HG02642 (cell line): ENCODE data around the gene CEP104.
"Not testable (repeated sequence)": the region's sequence is repeated elsewhere in the genome, so short reads cannot be mapped to it uniquely, and the experiment has no call there.

Experiments used
- ATAC-seq: cut with Tn5 transposase; IDR thresholded peaks from one replicate; pipeline ENCODE4 v1.9.1; 2021; ENCODE audit warnings: mild to moderate bottlenecking; ENCODE audit not compliant: unreplicated experiment, poor library complexity

CEP104 gene

DNA sequence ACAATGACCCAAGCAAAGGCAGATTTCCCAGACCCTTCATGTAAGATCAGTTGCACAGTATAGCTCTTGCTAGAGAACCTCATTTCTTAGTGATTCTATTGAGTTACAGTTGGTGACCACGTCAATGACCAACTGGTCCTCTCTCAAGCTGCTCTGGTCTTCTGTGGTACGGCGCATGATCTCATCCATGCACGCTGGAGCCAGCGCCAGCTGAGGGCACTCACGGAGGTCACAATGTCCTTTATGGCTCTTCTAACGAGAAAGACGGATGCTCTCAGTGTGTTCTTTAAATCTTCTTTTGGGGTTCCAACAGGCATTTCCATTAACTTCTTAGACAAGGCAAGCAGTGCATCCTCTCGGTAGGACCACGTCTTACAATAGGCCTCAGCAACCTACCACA is 22.3 kb downstream of the CEP104 start:
- no peak for ATAC-seq

DNA sequence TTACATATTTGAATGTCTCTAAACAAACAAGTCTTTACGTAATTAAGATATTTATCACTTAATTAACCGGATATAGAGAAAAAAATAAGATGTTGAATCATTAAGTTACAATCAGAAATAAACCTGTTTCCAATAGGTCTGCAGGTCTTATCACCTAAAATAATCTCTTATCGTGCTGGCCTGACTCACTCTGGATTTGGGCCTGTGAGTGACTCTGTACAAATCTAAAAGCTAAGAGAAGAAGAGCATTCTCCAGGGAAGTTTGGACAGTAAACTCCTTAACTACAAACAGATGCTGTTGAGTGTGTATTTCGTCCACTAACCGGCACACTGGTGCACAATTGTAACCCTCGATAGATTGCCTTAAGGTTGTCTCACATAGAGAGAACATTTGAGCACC is 25.3 kb downstream of the CEP104 start:
- ATAC-seq: no peak

DNA sequence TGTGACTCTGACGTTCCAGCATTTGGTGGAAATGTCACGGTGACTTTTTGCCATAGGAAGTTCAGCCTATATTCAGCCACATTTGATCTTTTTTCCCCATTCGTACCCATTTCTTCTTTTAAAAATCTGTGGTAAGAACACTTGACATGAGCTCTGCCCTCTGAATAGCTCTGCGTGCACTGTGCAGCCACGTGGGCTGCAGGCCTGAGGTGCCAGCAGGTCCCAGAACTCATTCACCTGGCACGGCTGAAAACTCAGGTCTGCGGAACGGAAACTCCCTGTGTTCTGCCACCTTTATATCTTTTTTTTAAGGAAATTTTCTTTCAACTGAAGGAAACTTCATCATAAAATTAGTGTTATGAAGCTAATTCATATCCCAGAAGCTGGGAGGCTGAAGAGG is 28.6 kb downstream of the CEP104 start:
- ATAC-seq: no peak

DNA sequence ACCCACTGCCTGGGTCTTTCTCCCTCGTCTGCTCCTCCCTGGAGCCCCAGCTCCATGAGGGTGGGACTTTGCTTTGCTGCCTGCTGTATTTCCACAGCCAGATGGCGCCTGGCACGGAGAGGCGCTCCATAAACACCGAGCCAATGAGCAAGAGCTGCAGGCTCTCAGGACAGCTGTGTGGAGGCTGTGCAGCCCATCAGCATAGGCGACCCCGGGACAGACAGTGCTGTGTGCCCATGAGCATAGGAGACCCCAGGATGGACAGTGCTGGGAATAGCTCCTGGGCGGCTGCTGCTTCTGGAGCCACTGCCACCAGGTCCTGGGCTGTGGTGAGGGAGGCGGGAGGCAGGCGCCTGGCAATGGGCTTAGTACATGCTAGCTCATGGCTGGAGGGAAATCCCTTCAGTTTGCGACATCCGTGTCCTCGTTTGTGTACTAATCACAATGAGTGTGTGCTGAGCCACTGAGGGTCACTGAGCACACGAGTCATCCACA is 29.2 kb downstream of the CEP104 start:
- ATAC-seq: no peak

DNA sequence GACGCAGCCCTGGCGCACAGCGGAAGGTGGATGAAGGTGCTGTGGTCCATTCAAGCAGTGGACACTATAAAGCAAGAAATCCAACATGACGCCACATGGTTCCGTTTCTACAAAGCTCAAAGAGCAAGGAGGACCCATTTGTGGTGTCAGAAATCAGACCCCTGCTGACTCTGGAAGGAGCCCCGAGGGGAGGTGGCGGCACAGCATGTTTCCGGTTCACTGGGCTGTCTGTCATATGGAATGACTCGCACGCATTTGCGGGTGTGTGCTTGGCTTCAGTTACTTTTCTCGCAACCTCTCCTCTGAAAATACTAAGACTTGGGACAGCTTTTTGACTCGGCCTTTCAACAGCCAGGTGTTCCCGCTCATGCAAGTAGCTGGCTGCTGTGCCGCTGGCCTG is 31.7 kb downstream of the CEP104 start:
- ATAC-seq: no peak

DNA sequence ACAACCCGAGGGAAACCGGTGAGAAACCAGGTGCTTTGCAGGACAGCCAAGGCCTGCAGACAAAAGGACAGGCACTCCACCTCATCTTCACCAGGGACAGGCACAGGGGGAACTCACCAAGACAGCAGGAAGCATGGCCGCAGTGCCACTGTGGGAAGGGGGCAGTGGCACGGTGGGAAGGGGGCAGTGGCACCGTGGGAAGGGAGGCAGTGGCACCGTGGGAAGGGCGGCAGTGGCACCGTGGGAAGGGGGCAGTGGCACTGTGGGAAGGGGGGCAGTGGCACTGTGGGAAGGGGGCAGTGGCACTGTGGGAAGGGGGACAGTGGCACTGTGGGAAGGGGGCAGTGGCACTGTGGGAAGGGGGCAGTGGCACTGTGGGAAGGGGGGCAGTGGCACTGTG is 32.4 kb downstream of the CEP104 start:
- no peak for ATAC-seq

DNA sequence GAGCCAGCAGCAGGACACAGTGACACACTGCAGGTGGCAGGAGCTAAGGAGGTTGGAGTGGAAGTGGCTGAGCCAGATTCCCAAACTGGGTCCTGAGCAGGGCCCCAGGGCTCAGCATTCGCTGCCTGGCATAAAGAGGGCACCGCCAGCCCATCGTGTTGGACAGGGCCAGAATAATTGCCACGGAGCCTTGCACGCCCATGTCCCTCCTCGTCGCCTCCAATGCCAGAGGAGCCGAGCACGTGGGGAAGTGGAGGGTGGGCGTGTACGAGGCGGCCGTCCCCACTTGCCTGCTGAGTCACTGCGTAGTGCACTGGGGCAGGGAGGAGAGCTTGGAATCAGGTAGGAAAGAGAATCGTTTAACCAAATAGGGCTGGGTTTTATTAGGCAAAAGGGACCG is 34.6 kb downstream of the CEP104 start:
- no peak for ATAC-seq

DNA sequence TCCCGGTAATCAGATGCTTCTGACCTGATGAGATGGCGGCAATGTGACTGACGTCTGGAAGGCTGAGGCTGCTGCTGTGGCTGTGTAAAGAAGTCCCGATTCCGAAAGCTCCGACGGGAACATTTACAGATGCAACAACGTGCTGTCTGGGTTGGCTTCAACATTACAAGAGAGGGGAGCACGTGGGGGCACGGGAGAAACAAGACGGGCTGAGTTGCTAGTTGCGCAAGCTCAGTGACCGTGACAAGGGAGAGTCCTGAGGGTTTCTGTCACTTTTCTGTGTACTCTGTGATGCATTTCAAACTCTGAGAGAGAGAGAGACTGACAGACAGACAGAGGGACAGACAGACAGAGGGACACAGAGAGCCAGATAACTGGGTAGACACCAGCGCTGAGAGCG is 35.1 kb downstream of the CEP104 start:
- no peak for ATAC-seq

DNA sequence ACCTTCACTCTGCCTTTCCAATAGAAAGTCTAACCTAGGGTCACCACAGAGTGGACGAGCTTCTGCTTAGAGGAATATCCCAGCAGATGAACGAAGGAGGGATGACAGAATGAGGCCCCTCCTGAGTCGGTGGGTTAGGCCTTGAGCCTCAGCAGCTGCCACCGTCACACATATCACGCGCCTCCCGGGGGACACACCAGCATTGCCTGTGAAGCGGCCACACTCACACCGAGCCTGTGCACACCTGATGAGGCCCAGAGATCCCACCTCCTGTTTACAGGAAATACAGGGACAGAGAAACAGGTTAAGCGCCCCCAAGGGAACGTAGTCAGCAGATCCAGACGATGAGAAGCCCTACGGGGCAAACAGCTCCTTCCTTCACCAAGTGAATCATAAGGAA is 35.6 kb downstream of the CEP104 start:
- ATAC-seq: no peak

DNA sequence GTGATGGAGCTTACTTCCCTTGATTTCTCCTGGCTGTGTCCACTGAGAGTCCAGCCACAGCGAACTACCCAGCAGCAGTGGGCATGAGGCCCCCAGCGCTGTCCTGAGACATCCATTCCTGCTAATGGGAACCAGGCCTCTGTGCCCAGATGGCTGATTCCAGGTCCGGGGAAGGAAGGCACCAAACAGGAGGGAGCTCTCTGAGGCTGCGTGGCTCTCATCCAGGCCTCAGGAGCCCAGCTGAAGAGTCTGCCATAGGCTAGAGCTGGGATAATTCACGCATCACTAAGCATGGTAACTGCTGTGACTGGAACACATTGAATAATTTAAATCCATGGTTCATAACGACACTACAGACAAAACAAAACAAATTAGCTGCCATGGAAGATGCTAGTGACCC is 36.0 kb downstream of the CEP104 start:
- no peak for ATAC-seq

DNA sequence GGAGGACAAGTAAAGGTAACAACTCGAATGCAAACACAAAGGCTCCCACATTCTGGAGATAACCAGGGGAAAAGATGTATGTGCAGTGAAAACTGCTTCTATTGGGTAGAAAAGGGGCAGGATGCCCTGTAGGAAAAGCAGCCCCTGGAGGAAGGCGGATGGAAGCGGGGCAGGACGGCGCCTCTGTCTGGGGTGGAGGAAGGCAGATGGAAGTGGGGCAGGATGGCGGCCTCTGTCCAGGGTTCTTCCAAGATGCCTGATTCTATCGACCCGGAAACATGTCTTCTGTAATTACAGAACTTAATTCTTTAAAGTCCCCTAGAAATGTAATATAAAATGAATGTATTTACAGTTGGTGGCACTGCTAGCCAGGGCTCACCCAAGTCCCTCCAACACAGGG is 36.7 kb downstream of the CEP104 start:
- ATAC-seq: no peak

DNA sequence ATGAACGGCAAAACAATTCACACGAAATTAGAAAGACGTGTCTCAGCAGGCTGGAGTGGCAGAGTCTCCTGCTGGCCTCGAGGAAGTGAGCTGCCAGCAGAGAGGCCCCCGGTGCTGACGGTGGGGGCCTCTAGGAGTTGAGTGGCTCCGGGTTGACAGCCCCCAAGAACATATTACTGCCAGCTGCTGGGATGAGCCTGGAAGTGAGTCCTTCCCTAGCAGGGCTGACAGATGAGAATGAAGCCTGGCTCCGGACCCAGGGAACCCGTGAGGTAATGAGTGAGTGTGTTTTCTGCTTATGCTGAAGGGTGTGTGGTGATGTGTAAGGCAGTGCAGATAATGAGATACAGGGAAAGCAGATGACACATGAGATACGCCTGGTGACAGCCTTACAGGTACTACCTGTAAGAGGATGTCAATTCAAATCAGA is 37.2 kb downstream of the CEP104 start:
- no peak for ATAC-seq

DNA sequence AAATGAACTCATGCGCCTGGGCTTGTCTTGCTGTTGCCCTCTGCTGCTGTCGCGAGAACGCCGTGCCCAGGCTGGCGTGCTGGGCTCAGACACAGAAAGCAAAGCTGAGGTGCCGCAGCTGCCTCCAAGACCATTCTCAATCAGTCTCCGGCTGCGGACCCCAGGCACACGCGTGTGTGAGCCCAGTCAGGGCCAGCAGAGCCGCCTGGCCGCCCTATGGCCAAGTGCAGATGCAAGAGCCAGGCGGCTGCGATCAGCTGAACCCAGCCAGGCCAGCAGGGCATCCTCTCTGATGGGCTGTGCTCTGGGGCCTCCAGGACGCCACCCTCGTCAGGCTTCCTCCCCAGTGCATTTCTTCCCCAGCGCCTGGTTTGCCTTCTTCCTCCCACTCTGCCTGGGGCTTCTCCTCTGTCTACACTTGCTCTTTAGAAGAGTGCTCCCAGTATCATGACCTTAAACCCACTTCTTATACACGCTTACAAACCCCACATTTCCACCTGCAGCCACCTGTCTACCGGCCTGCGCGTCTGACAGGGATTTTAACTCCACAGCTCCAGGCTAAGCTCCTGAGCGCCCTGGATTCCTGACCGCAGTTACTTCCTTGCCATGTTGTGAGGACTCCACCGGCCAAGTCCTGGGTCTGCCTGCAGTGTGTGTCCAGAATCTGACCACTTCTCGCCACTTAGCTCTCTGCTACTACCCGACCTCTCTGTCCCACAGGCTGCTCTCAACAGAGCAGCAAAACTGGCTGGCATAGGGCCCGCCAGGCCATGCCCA is 39.0 kb downstream of the CEP104 start:
- no peak for ATAC-seq

DNA sequence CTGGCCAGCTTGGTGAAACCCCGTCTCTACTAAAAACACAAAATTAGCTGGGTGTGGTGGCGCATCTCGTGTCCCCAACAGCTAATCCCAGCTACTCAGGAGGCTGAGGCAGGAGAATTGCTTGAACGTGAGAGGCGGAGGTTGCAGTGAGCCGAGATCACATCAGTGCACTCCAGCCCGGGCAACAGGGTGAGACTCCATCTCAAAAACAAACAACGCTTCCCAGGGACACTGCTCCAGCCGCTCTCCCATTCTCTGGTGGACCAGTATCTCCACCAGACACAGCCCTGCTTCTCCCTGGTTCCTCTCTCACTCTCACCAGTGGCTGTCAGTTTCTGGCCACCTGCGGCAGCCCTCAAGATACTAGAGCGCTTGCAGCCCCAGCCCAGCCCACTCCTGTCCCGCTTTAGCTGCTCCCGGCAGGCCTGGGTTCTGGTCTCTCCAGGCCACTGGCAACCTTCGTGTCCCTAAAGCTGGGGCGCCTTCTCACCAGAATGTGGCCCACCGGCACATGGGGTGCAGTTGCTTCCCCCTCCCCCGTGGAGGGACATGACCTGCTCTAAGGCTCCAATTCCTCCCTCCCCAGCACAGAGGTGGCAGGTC is 39.8 kb downstream of the CEP104 start:
- ATAC-seq: no peak

DNA sequence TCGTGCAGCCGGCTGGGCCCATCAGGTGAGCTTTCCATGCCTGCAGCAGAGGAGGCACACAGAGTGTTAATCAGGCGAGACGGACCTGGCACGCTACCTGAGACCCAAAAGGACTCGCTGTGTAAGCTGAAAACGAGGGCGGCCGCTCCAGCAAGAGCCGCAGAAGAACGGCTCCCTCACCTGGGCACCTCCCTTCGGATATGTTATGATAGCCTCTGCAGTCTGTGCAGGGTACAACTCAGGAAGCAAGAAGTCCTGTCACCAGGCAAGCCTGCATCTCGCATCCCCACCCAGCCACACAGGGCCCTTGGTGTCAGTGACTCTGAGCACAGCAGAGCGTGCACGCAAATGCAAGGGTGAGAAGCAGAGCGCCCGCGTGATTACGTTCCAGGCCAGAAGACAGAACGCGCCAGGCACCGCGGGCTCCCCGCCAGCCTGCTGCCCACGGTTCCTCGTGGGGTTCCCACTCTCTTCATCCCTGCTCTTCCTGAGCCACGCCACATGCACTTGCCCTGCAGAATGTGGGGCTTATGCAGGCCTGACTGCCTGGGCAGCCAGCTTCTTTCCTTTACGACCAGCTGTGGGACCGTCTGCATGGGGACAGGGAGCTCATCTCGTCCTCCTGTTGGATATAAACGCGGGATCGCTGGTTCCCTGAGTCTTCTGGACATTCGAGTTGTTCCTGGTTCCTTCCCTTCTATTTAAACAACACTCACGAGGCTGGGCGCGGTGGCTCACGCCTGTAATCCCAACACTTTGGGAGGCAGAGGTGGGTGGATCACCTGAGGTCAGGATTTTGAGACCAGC is 40.5 kb downstream of the CEP104 start:
- no peak for ATAC-seq

DNA sequence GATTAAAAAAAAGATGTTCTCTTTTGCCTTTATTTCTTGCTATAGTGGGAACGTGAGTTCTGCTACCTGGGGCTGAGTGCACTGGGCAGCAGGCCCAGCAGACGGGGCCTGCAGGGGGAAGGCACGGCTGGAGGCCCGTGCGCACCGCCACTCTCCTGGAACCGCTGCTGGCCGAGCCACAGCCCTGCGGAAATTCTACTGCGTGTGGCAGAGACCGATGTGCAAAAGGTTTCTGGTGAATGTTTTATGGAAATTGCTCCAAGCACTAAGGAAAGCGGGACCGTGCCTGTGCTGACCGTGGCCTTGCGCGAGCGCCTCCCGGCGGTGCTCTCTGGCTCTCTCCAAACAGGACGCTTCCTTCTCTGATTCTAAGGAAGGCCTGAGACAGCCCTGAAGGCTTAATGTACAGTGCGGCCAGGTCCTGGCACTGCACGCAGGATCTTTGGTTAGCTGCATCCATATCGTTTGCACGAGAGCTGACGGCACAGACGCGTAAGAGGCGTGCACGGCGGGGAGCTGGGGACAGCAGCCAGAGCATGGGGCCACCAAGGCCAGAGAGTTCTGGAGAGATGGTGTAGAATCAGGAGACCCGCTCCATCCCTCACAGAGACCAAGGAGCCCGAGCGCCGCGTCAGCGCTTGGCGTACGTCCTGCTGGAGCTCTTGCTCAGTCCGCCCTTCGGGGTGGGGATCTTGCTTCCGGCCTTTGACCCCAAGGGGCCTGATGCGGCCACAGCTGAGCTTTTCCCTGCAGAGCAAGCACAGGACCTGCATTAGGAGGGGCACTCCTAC is 42.0 kb downstream of the CEP104 start:
- ATAC-seq: no peak

DNA sequence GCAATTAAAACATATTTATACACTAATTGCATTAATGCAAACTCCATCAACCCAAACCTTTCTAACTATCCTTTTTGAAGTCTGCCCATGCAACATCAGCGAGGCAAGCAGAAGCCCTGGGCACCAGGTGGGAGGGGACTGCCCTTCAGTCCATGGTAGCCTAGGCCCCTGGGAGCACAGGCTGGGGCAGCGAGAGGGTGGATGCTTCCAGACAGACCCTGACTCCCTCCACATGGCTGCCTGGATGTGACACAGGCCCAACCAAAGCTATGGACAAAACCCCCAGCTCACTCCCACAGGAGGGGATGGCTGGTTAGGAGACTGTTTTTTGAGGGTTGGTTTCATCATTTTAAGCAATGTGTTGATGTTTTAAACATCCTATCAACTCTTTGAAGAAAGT is 42.9 kb downstream of the CEP104 start:
- ATAC-seq: no peak

DNA sequence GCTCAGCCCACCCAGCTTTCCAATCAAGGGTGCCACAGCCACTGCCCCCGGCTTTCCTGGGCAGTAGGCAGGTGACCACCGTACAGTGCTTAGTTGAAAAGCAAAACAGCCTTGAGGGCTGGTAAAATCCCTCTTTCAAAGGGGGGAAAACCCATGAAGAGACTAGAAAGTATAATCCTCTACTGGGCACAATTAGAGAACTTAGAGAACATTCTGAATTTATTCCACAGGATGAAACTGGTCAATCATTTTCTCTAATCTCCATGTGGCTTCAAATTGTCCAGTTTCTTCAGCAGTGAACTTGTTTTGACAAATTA is 45.5 kb downstream of the CEP104 start:
- ATAC-seq: no peak

DNA sequence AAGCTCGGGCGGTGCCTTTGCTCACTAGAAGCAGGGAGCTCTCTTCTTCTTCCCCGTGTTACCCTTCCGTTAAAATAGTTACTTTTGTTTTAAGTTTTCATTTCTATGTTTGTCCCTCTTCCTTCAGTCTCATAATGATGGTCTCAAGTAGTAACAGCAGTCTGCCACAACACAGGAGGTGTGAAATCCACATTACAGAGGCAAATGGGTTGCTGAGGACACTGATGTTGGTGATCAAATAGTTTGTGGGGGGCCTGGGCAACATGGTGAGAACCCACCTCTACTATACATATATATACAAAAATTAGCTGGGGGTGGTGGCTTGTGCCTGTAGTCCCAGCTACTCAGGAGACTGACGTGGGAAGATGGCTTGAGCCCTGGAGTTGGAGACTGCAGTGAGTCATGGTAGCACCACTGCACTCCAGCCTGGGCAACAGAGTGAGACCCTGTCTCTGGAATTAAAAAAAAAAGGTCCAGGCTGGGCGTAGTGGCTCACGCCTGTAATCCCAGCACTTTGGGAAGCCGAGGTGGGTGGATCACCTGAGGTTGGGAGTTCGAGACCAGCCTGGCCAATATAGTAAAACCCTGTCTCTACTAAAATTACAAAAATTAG is 46.8 kb downstream of the CEP104 start:
- not testable (repeated sequence) for ATAC-seq

DNA sequence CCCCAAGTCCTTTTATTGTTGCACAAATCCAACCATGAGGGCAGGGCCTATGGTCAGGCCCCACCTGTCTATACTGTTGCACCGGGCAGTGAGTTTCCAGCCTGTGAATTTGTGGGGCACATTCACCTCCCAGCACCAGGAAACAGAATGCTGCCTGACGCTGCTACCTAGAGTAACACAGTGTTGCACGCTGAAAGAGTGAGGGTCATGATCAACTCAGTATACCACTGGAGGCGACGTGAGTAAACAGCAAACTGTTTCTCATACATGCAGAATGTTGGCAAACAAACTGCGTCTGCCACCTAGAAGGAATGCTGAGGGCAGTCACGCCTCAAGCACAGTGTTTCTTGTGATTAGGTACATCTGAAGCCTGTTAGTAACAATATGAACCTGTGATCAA is 47.3 kb downstream of the CEP104 start:
- ATAC-seq: no peak
